Duodenal mucosa (tissue), 2 donors: ENCODE data around the gene LY9.

Experiments used
- H3K27ac ChIP-seq: one replicate; pipeline ENCODE4 v1.7.0; 2013; ENCODE audit warnings: low read depth, low read length
- H3K27me3 ChIP-seq, 2 donors: one replicate each; pipeline ENCODE4 v1.7.0; 2013; ENCODE audit warnings: low read length in 2 of 2, control low read depth in 1 of 2; ENCODE audit not compliant: insufficient read depth in 2 of 2, control insufficient read depth in 1 of 2
- H3K36me3 ChIP-seq, 2 donors: one replicate each; pipeline ENCODE4 v1.7.0; 2013; ENCODE audit warnings: low read length in 2 of 2, control low read depth in 1 of 2; ENCODE audit not compliant: insufficient read depth in 2 of 2, control insufficient read depth in 1 of 2
- H3K4me1 ChIP-seq, 2 donors: one replicate each; pipeline ENCODE4 v1.7.0; 2013; ENCODE audit warnings: low read length in 2 of 2, control low read depth in 1 of 2; ENCODE audit not compliant: insufficient read depth in 2 of 2, control insufficient read depth in 1 of 2
- H3K4me3 ChIP-seq, 2 donors: one replicate each; pipeline ENCODE4 v1.7.0; 2013; ENCODE audit warnings: low read length in 2 of 2, low read depth in 1 of 2
- H3K9ac ChIP-seq, 2 donors: one replicate each; pipeline ENCODE4 v1.7.0; 2013; ENCODE audit warnings: low read length in 2 of 2, low read depth in 1 of 2
- H3K9me3 ChIP-seq, 2 donors: one replicate each; pipeline ENCODE4 v1.7.0; 2013; ENCODE audit warnings: low read length in 2 of 2, control low read depth in 1 of 2; ENCODE audit not compliant: control insufficient read depth in 1 of 2

Gene LY9

GRCh38 chr1:160755911-160756848 is 39.8 kb upstream of the LY9 start:
- H3K4me3 ChIP-seq = no peak overlapping the region

GRCh38 chr1:160756849-160757201 is 39.1 kb upstream of the LY9 start:
- H3K9me3 ChIP-seq = no peaks in the 10 kb centered on the region
- H3K27me3 ChIP-seq = no peaks in the 10 kb centered on the region
- H3K4me3 ChIP-seq = no peak overlapping the region
- no peaks in the 10 kb centered on the region for H3K36me3 ChIP-seq
- no peak overlapping the region for H3K27ac ChIP-seq
- no peak overlapping the region for H3K9ac ChIP-seq
- no peaks in the 10 kb centered on the region for H3K4me1 ChIP-seq

More at GRCh38 chr1:160755911-160756848, 39.8 kb upstream of the LY9 start:
- Histone ChIP-seq H3K9me3 (no peaks in the 10 kb centered on the region), H3K4me1 (no peaks in the 10 kb centered on the region), H3K9ac (no peak overlapping the region), H3K27me3 (no peaks in the 10 kb centered on the region), H3K27ac (no peak overlapping the region), H3K36me3 (peaks cover 0 to 2% of the 10 kb centered on the region in 2 donors)

DNA sequence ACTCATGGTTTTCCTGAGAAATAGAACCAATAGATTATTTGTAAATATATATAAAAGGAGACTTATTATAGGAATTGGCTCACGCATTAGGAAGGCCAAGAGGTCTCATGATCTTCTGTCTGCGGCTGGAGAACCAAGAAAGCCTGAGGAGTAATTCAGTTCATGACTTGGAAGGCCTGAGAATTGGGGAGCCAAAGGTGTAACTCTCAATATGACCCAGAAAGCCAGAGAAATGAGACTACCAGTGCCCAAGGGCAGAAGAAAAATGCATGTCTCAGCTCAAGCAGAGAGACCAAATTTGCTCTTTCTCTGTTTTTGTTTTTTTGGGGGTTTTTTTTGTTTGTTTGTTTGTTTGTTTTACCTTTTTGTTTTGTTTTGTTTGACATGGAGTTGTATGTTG is 37.5 kb upstream of the LY9 start:
- Histone ChIP-seq H3K36me3 (no peaks in the 10 kb centered on the region), H3K27me3 (no peaks in the 10 kb centered on the region)

DNA sequence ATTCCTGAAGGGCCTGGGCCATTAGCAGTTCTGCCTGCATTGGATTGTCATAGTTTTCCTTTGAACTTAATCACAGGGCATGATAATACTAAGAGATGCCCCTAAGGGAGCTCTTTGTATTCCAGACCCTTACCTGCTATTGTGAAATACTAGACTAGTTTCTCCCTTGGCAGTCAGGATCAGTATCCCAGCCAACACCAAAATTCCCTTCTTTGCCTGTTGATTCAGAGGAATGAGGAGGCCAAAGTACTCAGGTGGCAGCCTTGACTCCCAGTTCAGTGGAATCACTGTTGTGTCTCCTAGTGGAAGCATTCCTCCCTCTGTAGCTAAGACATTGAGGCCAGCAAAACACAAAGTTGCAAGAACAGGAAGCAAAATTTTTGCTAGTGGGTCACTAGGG is 36.2 kb upstream of the LY9 start:
- H3K27ac ChIP-seq = no peak overlapping the region
- no peaks in the 10 kb centered on the region for H3K27me3 ChIP-seq
- H3K9ac ChIP-seq = no peak overlapping the region
- no peaks in the 10 kb centered on the region for H3K9me3 ChIP-seq
- no peak overlapping the region for H3K4me3 ChIP-seq
- H3K36me3 ChIP-seq = no peaks in the 10 kb centered on the region
- no peaks in the 10 kb centered on the region for H3K4me1 ChIP-seq

More for the DNA sequence above, 37.5 kb upstream of the LY9 start:
- Histone ChIP-seq H3K4me3 (no peak overlapping the region), H3K9ac (no peak overlapping the region), H3K9me3 (no peaks in the 10 kb centered on the region), H3K4me1 (no peaks in the 10 kb centered on the region), H3K27ac (no peak overlapping the region)

- Histone ChIP-seq H3K9me3 (no peaks in the 10 kb centered on the region), H3K4me1 (no peaks in the 10 kb centered on the region), H3K4me3 (no peak overlapping the region), H3K27ac (no peak overlapping the region), H3K9ac (no peak overlapping the region), H3K36me3 (no peaks in the 10 kb centered on the region), H3K27me3 (no peaks in the 10 kb centered on the region)
These were observed 34.9 kb upstream of the LY9 start for GRCh38 chr1:160761046-160761445.

DNA sequence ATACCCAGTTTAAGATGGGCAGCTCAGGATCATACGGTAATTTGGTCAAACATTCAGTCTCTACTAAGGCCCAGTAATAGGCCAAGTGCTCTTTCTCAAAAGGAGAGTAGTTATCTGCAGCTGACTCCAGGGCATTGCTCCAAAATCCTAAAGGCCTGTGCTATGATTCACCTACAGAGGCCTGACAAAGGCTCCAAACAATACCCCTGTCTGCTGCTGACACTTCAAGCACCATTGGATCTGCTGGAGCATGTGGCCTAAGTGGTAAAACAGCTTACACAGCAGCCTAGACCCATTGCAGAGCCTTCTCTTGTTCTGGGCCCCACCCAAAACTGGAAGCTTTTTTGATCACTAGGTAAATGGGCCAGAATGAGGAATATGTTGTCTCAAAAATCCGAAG is 34.1 kb upstream of the LY9 start:
- no peaks in the 10 kb centered on the region for H3K36me3 ChIP-seq
- no peak overlapping the region for H3K9ac ChIP-seq
- no peak overlapping the region for H3K4me3 ChIP-seq
- H3K9me3 ChIP-seq = no peaks in the 10 kb centered on the region
- no peak overlapping the region for H3K27ac ChIP-seq
- no peaks in the 10 kb centered on the region for H3K4me1 ChIP-seq
- no peaks in the 10 kb centered on the region for H3K27me3 ChIP-seq

DNA sequence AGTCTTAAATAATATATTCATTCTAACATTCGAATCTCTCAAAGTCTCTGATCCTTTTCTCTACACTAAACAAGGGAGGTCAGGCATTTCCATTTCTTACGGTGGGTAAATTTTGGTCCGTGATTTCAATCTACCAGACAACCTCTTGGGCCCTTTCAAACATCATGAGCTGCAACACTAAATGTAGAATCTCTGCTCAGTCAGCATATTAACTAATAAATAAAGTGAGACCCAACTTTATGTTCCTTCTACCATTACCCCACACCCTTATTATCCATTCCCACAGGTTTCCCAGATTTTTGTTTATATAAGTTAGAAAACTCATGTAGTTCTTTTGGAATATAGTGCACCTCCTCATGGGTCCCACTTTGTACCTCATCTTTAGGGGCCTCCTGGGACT is 32.0 kb upstream of the LY9 start:
- no peak overlapping the region for H3K27ac ChIP-seq
- no peaks in the 10 kb centered on the region for H3K27me3 ChIP-seq
- no peaks in the 10 kb centered on the region for H3K36me3 ChIP-seq
- H3K4me1 ChIP-seq = peaks cover 6 to 8% of the 10 kb centered on the region in 2 donors
- H3K9ac ChIP-seq = no peak overlapping the region
- H3K9me3 ChIP-seq = no peaks in the 10 kb centered on the region
- H3K4me3 ChIP-seq = no peak overlapping the region

- Histone ChIP-seq H3K9ac (peak overlapping the region; percentile 13 to 40), H3K4me3 (peak overlapping the region; percentile 5 to 23), H3K9me3 (no peaks in the 10 kb centered on the region), H3K27me3 (no peaks in the 10 kb centered on the region), H3K4me1 (peaks cover 6 to 8% of the 10 kb centered on the region in 2 donors), H3K27ac (no peak overlapping the region), H3K36me3 (no peaks in the 10 kb centered on the region)
These were observed 28.3 kb upstream of the LY9 start for GRCh38 chr1:160767395-160768294.

GRCh38 chr1:160768295-160768657 is 27.7 kb upstream of the LY9 start:
- Histone ChIP-seq H3K4me1 (peaks cover 6 to 8% of the 10 kb centered on the region in 2 donors), H3K27ac (no peak overlapping the region)

DNA sequence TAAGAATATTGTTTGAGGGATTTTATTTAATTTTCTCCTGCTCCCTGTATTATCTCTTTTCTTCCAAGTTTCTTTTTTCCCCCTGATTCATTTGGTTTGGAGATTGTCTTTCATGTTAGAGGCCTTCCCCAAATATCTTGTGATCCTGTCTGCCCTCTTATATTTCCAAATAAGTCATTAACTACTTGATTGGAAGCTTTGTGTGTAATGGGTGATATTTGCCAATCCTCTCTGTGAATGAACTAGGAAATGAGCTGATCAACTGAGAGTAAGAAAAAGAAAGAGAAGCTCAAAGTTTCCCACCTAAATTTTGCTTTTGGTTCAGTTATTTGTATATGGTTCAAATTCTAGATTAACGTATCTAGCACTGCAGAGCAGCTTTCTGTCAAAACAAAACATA is 23.6 kb upstream of the LY9 start:
- H3K27ac ChIP-seq = no peak overlapping the region
- no peak overlapping the region for H3K9ac ChIP-seq
- no peaks in the 10 kb centered on the region for H3K27me3 ChIP-seq
- peaks cover 6 to 8% of the 10 kb centered on the region in 2 donors for H3K4me1 ChIP-seq
- H3K4me3 ChIP-seq = no peak overlapping the region
- no peaks in the 10 kb centered on the region for H3K9me3 ChIP-seq
- no peaks in the 10 kb centered on the region for H3K36me3 ChIP-seq

More at GRCh38 chr1:160768295-160768657, 27.7 kb upstream of the LY9 start:
- no peaks in the 10 kb centered on the region for H3K27me3 ChIP-seq
- peak overlapping the region; percentile 5 to 23 for H3K4me3 ChIP-seq
- peak overlapping the region; percentile 13 to 40 for H3K9ac ChIP-seq
- H3K36me3 ChIP-seq = no peaks in the 10 kb centered on the region
- H3K9me3 ChIP-seq = no peaks in the 10 kb centered on the region
